ENCODE data around the gene EFCAB6.

EFCAB6 gene

DNA sequence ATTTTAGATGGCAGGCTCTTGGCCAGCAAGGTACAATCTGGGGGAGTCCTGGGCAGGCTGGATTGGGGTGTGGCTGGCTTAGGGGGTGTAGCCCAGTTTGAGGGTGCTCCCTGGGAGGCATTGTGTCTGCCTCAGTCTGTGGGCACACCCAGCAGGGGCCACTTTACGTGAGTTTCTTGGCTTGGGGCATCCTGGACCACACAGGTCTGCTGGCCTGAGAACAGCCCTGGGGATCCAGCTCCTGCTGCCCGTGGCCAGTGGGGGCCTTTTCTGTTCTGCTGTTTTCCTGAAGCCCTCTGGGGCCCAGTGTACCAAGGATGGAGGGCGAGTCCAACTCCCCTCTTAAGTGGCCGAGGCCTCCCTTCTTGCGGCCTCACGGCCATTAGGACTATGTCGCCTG is 328.4 kb downstream of the EFCAB6 start:
- TF ChIP-seq FOXM1 (IDR thresholded peaks at IDR 0.05; ENCODE audit: borderline replicate concordance, low read depth) (no peak), TAF1 (IDR thresholded peaks at IDR 0.05; ENCODE audit: low read depth) (no peak), TEAD4 (IDR thresholded peaks at IDR 0.05) (no peak), ZBTB7A (IDR thresholded peaks at IDR 0.05; ENCODE audit: low read depth) (no peak), NFIC (IDR thresholded peaks at IDR 0.05) (no peak), EGR1 (IDR thresholded peaks at IDR 0.05) (no peak), RAD21 (IDR thresholded peaks at IDR 0.05; ENCODE audit: low read depth) (no peak), TCF12 (IDR thresholded peaks at IDR 0.05; ENCODE audit: low read depth) (no peak), CREB1 (IDR thresholded peaks at IDR 0.05; ENCODE audit: low read depth) (no peak), EP300 (IDR thresholded peaks at IDR 0.05; ENCODE audit: borderline replicate concordance) (no peak), YY1 (IDR thresholded peaks at IDR 0.05; ENCODE audit: low read depth) (no peak), CEBPB (IDR thresholded peaks at IDR 0.05) (no peak)
- TF ChIP-seq, protein P1, sequence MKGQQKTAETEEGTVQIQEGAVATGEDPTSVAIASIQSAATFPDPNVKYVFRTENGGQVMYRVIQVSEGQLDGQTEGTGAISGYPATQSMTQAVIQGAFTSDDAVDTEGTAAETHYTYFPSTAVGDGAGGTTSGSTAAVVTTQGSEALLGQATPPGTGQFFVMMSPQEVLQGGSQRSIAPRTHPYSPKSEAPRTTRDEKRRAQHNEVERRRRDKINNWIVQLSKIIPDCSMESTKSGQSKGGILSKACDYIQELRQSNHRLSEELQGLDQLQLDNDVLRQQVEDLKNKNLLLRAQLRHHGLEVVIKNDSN (IDR thresholded peaks at IDR 0.05), result no peak
- TF ChIP-seq, protein P2, sequence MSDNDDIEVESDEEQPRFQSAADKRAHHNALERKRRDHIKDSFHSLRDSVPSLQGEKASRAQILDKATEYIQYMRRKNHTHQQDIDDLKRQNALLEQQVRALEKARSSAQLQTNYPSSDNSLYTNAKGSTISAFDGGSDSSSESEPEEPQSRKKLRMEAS (IDR thresholded peaks at IDR 0.05), result no peak
- TF ChIP-seq, protein P3, sequence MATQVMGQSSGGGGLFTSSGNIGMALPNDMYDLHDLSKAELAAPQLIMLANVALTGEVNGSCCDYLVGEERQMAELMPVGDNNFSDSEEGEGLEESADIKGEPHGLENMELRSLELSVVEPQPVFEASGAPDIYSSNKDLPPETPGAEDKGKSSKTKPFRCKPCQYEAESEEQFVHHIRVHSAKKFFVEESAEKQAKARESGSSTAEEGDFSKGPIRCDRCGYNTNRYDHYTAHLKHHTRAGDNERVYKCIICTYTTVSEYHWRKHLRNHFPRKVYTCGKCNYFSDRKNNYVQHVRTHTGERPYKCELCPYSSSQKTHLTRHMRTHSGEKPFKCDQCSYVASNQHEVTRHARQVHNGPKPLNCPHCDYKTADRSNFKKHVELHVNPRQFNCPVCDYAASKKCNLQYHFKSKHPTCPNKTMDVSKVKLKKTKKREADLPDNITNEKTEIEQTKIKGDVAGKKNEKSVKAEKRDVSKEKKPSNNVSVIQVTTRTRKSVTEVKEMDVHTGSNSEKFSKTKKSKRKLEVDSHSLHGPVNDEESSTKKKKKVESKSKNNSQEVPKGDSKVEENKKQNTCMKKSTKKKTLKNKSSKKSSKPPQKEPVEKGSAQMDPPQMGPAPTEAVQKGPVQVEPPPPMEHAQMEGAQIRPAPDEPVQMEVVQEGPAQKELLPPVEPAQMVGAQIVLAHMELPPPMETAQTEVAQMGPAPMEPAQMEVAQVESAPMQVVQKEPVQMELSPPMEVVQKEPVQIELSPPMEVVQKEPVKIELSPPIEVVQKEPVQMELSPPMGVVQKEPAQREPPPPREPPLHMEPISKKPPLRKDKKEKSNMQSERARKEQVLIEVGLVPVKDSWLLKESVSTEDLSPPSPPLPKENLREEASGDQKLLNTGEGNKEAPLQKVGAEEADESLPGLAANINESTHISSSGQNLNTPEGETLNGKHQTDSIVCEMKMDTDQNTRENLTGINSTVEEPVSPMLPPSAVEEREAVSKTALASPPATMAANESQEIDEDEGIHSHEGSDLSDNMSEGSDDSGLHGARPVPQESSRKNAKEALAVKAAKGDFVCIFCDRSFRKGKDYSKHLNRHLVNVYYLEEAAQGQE (IDR thresholded peaks at IDR 0.05; ENCODE audit: low read depth), result no peak

DNA sequence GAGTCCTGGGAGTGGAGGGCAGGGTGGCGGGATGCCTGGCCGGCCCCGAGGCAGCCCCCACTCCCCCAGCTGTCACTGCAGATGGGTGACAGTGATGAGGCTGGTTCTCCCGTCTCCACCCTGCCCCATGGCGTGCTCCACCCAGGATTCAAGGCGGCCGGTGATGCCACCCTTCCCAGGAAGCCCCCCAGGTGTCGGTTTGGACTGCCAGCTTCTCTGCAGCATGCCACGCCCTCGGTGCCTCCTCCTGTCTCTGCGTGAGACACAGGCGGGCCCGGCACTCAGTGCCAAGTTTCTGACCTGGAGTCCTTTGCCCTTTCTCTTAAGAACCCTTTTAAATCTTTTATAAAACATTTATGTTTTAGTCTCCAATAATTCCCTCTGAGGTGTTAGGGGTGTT is 328.8 kb downstream of the EFCAB6 start:
- TF ChIP-seq FOXM1 (IDR thresholded peaks at IDR 0.05; ENCODE audit: borderline replicate concordance, low read depth), result no peak
- no peak for TF ChIP-seq YY1 (IDR thresholded peaks at IDR 0.05; ENCODE audit: low read depth)
- TF ChIP-seq, protein P3 (IDR thresholded peaks at IDR 0.05; ENCODE audit: low read depth), result no peak
- TF ChIP-seq, protein P1 (IDR thresholded peaks at IDR 0.05), result no peak
- no peak for TF ChIP-seq EP300 (IDR thresholded peaks at IDR 0.05; ENCODE audit: borderline replicate concordance)
- TF ChIP-seq TAF1 (IDR thresholded peaks at IDR 0.05; ENCODE audit: low read depth), result no peak
- TF ChIP-seq TCF12 (IDR thresholded peaks at IDR 0.05; ENCODE audit: low read depth), result no peak
- TF ChIP-seq ZBTB7A (IDR thresholded peaks at IDR 0.05; ENCODE audit: low read depth), result no peak
- no peak for TF ChIP-seq CEBPB (IDR thresholded peaks at IDR 0.05)
- TF ChIP-seq, protein P2 (IDR thresholded peaks at IDR 0.05), result no peak
- TF ChIP-seq TEAD4 (IDR thresholded peaks at IDR 0.05), result no peak
- no peak for TF ChIP-seq NFIC (IDR thresholded peaks at IDR 0.05)
- no peak for TF ChIP-seq RAD21 (IDR thresholded peaks at IDR 0.05; ENCODE audit: low read depth)
- no peak for TF ChIP-seq EGR1 (IDR thresholded peaks at IDR 0.05)
- no peak for TF ChIP-seq CREB1 (IDR thresholded peaks at IDR 0.05; ENCODE audit: low read depth)

DNA sequence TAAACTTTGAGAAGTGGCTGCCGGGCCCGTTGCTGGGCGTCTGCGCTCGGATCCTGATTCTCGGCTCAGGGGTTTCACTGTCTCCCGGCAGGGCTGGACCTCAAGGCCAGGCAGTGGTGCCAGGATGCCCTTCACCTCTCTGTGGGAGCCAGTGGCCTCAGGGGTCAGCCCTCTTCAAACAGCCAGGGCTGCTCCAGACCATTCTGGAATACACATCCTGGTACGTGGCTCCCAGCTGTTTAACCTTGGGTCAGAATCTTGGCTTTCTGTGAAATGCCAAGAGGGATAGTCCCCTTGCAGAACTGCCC is 329.8 kb downstream of the EFCAB6 start:
- TF ChIP-seq CEBPB (IDR thresholded peaks at IDR 0.05), result no peak
- TF ChIP-seq, protein P1 (IDR thresholded peaks at IDR 0.05), result no peak
- no peak for TF ChIP-seq NFIC (IDR thresholded peaks at IDR 0.05)
- no peak for TF ChIP-seq TEAD4 (IDR thresholded peaks at IDR 0.05)
- TF ChIP-seq EP300 (IDR thresholded peaks at IDR 0.05; ENCODE audit: borderline replicate concordance), result no peak
- no peak for TF ChIP-seq TAF1 (IDR thresholded peaks at IDR 0.05; ENCODE audit: low read depth)
- TF ChIP-seq, protein P2 (IDR thresholded peaks at IDR 0.05), result no peak
- TF ChIP-seq, protein P3 (IDR thresholded peaks at IDR 0.05; ENCODE audit: low read depth), result no peak
- no peak for TF ChIP-seq TCF12 (IDR thresholded peaks at IDR 0.05; ENCODE audit: low read depth)
- no peak for TF ChIP-seq EGR1 (IDR thresholded peaks at IDR 0.05)
- TF ChIP-seq YY1 (IDR thresholded peaks at IDR 0.05; ENCODE audit: low read depth), result no peak
- TF ChIP-seq RAD21 (IDR thresholded peaks at IDR 0.05; ENCODE audit: low read depth), result no peak
- TF ChIP-seq FOXM1 (IDR thresholded peaks at IDR 0.05; ENCODE audit: borderline replicate concordance, low read depth), result no peak
- TF ChIP-seq CREB1 (IDR thresholded peaks at IDR 0.05; ENCODE audit: low read depth), result no peak
- TF ChIP-seq ZBTB7A (IDR thresholded peaks at IDR 0.05; ENCODE audit: low read depth), result no peak

All from Ishikawa (cell line).